HepG2 (cell line): Measurements from ENCODE around the gene FOXD2. TPM values are rescaled to one million over a fixed set of nuclear protein-coding genes. Genes with fewer than 3 reads are reported as not detected.

Source experiments
- HCFC1 ChIP-seq: fragments of 150-350 bp; IDR thresholded peaks from 2 replicates; pipeline ENCODE4 v1.6.1; 2014; ENCODE audit warnings: low read depth, low read length
- HNF4G ChIP-seq, 2 experiments: sonication (generic) in 1 of 2; formaldehyde crosslinking in 1 of 2; IDR thresholded peaks; 2 replicates each; pipeline versions ENCODE4 v1.4.0 to v1.6.1; 2011 to 2020; ENCODE audit warnings: borderline replicate concordance in 2 of 2, low read depth in 2 of 2, mild to moderate bottlenecking in 2 of 2, low read length in 1 of 2, missing genetic modification reagents in 1 of 2, moderate library complexity in 1 of 2
- MATR3 ChIP-seq: sonication (generic); formaldehyde crosslinking; IDR thresholded peaks from 2 replicates; pipeline ENCODE4 v1.4.0; 2020; ENCODE audit warnings: missing genetic modification reagents
- NR3C1 ChIP-seq: sonication (generic); formaldehyde crosslinking; IDR thresholded peaks from 2 replicates; pipeline ENCODE4 v1.4.0; 2020; ENCODE audit warnings: missing genetic modification reagents
- POLR2AphosphoS5 ChIP-seq: IDR thresholded peaks from 2 replicates; pipeline ENCODE4 v1.6.1; 2012; ENCODE audit warnings: low read depth, low read length
- RFX1 ChIP-seq: fragments of 450-650 bp; IDR thresholded peaks from 2 replicates; pipeline ENCODE4 v1.6.1; 2017
- RFXANK ChIP-seq: IDR thresholded peaks from 2 replicates; pipeline ENCODE4 v1.6.1; 2016
- SOX6 ChIP-seq, 2 experiments: fragments of 450-650 bp in 1 of 2; sonication (generic) in 1 of 2; formaldehyde crosslinking in 1 of 2; IDR thresholded peaks; 2 replicates each; pipeline versions ENCODE4 v1.4.0 to v1.6.1; 2017 to 2020; ENCODE audit warnings: antibody characterized with exemption in 1 of 2, mild to moderate bottlenecking in 1 of 2, missing genetic modification reagents in 1 of 2
- THAP8 ChIP-seq: sonication (generic); formaldehyde crosslinking; IDR thresholded peaks from 2 replicates; pipeline ENCODE4 v1.5.1; 2020; ENCODE audit warnings: missing genetic modification reagents, mild to moderate bottlenecking, borderline replicate concordance
- UBTF ChIP-seq: sonication (generic); formaldehyde crosslinking; IDR thresholded peaks from 2 replicates; pipeline ENCODE4 v1.4.0; 2020; ENCODE audit warnings: mild to moderate bottlenecking, missing genetic modification reagents
- ZBTB14 ChIP-seq: sonication (generic); formaldehyde crosslinking; IDR thresholded peaks from 2 replicates; pipeline ENCODE4 v1.4.0; 2020; ENCODE audit warnings: missing genetic modification reagents
- ZFP37 ChIP-seq: sonication (generic); formaldehyde crosslinking; IDR thresholded peaks from 2 replicates; pipeline ENCODE4 v1.4.0; 2020; ENCODE audit warnings: missing genetic modification reagents, borderline replicate concordance
- ZNF264 ChIP-seq: sonication (generic); formaldehyde crosslinking; IDR thresholded peaks from 2 replicates; pipeline ENCODE4 v1.4.0; 2020; ENCODE audit warnings: missing genetic modification reagents
- ZNF333 ChIP-seq: sonication (generic); formaldehyde crosslinking; IDR thresholded peaks from 2 replicates; pipeline ENCODE4 v1.4.0; 2020; ENCODE audit warnings: mild to moderate bottlenecking, missing genetic modification reagents, borderline replicate concordance
- ZNF343 ChIP-seq: sonication (generic); formaldehyde crosslinking; IDR thresholded peaks from 2 replicates; pipeline ENCODE4 v1.4.0; 2020; ENCODE audit warnings: mild to moderate bottlenecking, missing genetic modification reagents
- ZNF460 ChIP-seq: sonication (generic); formaldehyde crosslinking; IDR thresholded peaks from 2 replicates; pipeline ENCODE4 v1.5.1; 2020; ENCODE audit warnings: missing genetic modification reagents, mild to moderate bottlenecking, borderline replicate concordance
- ZNF503 ChIP-seq: sonication (generic); formaldehyde crosslinking; IDR thresholded peaks from 2 replicates; pipeline ENCODE4 v1.4.0; 2020; ENCODE audit warnings: missing genetic modification reagents
- ZNF780A ChIP-seq: sonication (generic); formaldehyde crosslinking; IDR thresholded peaks from 2 replicates; pipeline ENCODE4 v1.8.0; 2022; ENCODE audit warnings: mild to moderate bottlenecking, missing genetic modification reagents, moderate library complexity
- polyA plus RNA-seq, 8 experiments: library from polyadenylated mRNA; depleted of rRNA in 3 of 8; stranded (reverse) in 7 of 8; unstranded in 1 of 8; fragments of >200 nt; fragmentation: Illumina TruSeq in 4 of 8; extraction: Trizol in 4 of 8; gene quantifications; 2 replicates each; pipeline versions ENCODE4 v1.2.1 to v1.2.3, GENCODE V29; 2011 to 2016; ENCODE audit warnings: low read depth in 4 of 8, missing spikeins in 1 of 8, mixed read lengths in 1 of 8; ENCODE audit not compliant: insufficient read depth in 1 of 8
- total RNA-seq, 5 experiments: library from RNA; depleted of rRNA; stranded (reverse); fragments of >200 nt; fragmentation: Illumina TruSeq; extraction: Trizol; gene quantifications; 2 replicates each; pipeline ENCODE4 v1.2.3, GENCODE V29; 2016; ENCODE audit warnings: low read depth in 1 of 5

FOXD2 gene
- total and polyA plus RNA-seq, 2 of the 13 experiments (the other 11 are each of a cell fraction or from before 2014, with no cell fraction given) = 0.01 to 0.09 TPM

GRCh38 chr1:47436304-47436978 is 1.4 kb upstream of the FOXD2 start (continued):
- TF ChIP-seq THAP8 (CRISPR knock-in tag) (no peak), ZNF460 (CRISPR knock-in tag) (no peak), HNF4G (IDR thresholded peaks at IDR 0.05; ENCODE audit: borderline replicate concordance, low read depth, low read length) (peak; percentile 45; the same call in 1 of the 2 replicates), HNF4G (CRISPR knock-in tag; IDR thresholded peaks at IDR 0.05; ENCODE audit: borderline replicate concordance, low read depth) (no peak), POLR2AphosphoS5 (no peak), MATR3 (CRISPR knock-in tag) (no peak), ZBTB14 (CRISPR knock-in tag) (no peak), ZNF780A (no peak; the same call in 1 of the 2 replicates), ZNF333 (CRISPR knock-in tag) (no peak), RFXANK (CRISPR knock-in tag) (no peak), ZNF264 (CRISPR knock-in tag) (0 out of 2 replicates have a peak, but pooled peaks have one; percentile 34), NR3C1 (CRISPR knock-in tag) (no peak), HCFC1 (no peak), SOX6 (IDR thresholded peaks at IDR 0.05) (no peak), SOX6 (CRISPR knock-in tag; IDR thresholded peaks at IDR 0.05) (peak; percentile 36), ZNF343 (no peak), ZFP37 (CRISPR knock-in tag) (no peak), RFX1 (no peak), ZNF503 (CRISPR knock-in tag) (no peak), UBTF (CRISPR knock-in tag) (peak; percentile 59; the same call in 1 of the 2 replicates)
